SK-N-MC (cell line): ENCODE results near the gene PLTP.
A peak's percentile ranks its signal among the peaks of the same experiment; 100 is the strongest.

ENCODE experiments used
- DNase-seq: peaks from one replicate; pipeline ENCODE4 v3.0.0-alpha.2; 2011; ENCODE audit warnings: low read depth, low spot score
- H3K27ac ChIP-seq: fragments of 200-600 bp; sonication (generic); 2 replicates; pipeline ENCODE4 v1.5.1; 2016; ENCODE audit warnings: mixed run types
- H3K36me3 ChIP-seq: fragments of 200-600 bp; sonication (generic); 2 replicates; pipeline ENCODE4 v1.6.1; 2017; ENCODE audit warnings: antibody characterized with exemption, low read length, mixed read lengths; ENCODE audit not compliant: insufficient read depth
- H3K4me3 ChIP-seq: fragments of 200-600 bp; sonication (generic); 2 replicates; pipeline ENCODE4 v1.5.1; 2016
- H3K9ac ChIP-seq: fragments of 200-600 bp; sonication (generic); 2 replicates; pipeline ENCODE4 v1.8.0; 2017; ENCODE audit warnings: mixed run types, mixed read lengths; ENCODE audit not compliant: insufficient read length
- H3K9me3 ChIP-seq: fragments of 200-600 bp; sonication (generic); 2 replicates; pipeline ENCODE4 v1.6.1; 2017; ENCODE audit warnings: low read depth, mild to moderate bottlenecking, antibody characterized with exemption, low read length, moderate library complexity, mixed read lengths
- EZH2 ChIP-seq: fragments of 200-600 bp; sonication (generic); IDR thresholded peaks from one replicate; pipeline ENCODE4 v1.6.1; 2017; ENCODE audit warnings: antibody characterized with exemption
- FOXP2 ChIP-seq: optimal IDR thresholded peaks from 2 replicates; pipeline ENCODE3; 2011; ENCODE audit warnings: mild to moderate bottlenecking, moderate library complexity; ENCODE audit not compliant: insufficient read depth; ENCODE audit errors: extremely low read length, control extremely low read depth
- POLR2AphosphoS5 ChIP-seq: IDR thresholded peaks from 2 replicates; pipeline ENCODE4 v1.6.1; 2012; ENCODE audit warnings: mild to moderate bottlenecking, low read depth, low read length, borderline replicate concordance

PLTP gene

DNA sequence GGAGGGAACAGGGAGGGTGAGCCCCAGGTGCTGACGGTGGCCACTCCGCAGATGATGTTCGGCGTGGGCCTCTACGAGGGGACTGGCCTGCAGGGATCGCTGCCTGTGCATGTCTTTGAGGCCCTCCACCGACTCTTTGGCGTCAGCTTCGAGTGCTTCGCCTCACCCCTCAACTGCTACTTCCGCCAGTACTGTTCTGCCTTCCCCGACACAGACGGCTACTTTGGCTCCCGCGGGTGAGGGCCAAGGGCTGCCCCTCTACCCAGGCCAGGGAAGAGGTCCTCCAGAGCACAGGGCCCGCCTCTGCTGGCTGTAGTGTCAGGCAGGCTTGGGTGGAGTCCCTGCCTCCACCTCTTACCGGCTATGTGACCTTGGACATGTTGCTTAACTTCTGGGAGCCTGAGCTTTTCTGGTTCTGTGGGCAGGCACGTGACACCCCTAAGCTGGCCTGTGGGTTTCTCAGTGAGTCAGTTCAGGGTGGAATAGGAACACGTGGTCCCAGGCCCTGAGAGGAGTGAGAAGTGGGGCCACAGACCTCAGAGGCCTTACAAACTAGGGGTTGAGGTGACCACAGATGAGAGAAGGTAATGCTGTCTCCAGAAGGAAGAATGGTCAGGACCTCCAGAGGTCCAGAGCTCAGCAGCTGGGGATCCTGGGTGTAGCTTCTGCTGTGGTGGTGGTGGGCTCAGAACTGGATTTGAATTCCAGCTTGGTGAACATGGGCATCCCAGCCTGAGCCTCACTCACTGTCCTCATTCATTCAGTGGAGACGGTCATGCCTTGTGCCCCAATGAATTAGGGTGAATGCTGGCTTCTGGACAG lies 34.4 kb upstream of the PLTP start:
- no peak overlapping the region for H3K9ac ChIP-seq
- no peaks in the 10 kb centered on the region for H3K9me3 ChIP-seq
- H3K36me3 ChIP-seq = peaks cover 75% of the 10 kb centered on the region
- H3K4me3 ChIP-seq = no peak overlapping the region
- no peak for TF ChIP-seq FOXP2
- no peak for TF ChIP-seq EZH2
- TF ChIP-seq POLR2AphosphoS5 = no peak
- DNase-seq = no peak
- no peak overlapping the region for H3K27ac ChIP-seq

DNA sequence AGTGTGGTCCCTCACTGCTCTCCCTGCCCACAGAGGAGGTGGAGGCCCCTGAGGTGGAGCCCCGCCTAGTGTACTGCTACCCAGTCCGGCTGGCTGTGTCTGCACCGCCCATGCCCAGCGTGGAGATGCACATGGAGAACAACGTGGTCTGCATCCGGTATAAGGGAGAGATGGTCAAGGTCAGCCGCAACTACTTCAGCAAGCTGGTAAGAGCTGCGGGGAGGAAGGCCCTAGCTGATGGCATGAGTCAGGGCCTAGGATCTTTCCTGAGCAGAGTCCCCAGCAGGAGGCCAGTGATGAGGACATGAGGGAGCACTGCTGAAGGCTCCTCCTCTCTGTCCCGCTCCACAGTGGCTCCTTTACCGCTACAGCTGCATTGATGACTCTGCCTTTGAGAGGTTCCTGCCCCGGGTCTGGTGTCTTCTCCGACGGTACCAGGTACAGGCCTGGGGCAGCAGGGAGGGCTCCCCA lies 33.8 kb upstream of the PLTP start:
- Histone ChIP-seq H3K4me3 (no peak overlapping the region), H3K27ac (no peak overlapping the region), H3K9ac (no peak overlapping the region), H3K9me3 (no peaks in the 10 kb centered on the region), H3K36me3 (peaks cover 76% of the 10 kb centered on the region)
- DNase-seq = no peak
- TF ChIP-seq EZH2 (no peak), POLR2AphosphoS5 (no peak), FOXP2 (no peak)

DNA sequence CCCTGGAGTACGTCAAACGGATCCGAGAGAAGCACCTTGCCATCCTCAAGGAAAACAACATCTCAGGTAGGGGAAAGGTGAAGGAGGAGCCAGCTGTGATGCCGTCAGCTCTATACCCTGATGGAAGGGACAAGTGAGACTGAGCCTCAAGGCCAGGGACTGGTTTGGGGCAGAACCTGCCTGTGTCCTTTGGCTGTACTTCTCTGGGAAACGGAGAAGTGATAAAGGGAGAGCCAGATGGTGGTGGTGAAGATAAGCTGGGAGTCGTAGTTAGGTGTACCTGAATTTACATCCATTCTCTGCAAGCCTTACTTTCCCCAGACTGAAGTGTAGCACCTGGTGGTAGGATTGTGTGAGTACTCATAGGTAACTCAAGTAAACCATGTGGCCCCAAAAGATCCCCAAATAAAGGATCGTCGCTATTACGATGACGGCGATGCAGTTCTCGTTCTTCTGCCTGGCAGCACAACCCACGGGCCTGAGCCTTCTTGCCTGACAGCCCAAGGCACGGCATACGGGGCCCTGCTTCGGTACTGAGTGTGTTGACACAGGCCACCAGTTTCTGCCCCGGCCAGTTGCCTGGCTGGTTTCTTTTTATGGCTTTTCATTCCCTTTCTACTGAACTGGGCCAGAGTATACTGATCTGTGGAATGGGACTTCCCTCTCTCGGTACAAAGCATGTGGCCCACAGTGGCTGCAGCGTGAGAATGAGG lies 33.2 kb upstream of the PLTP start:
- H3K4me3 ChIP-seq = no peak overlapping the region
- no peak overlapping the region for H3K9ac ChIP-seq
- peaks cover 81% of the 10 kb centered on the region for H3K36me3 ChIP-seq
- H3K9me3 ChIP-seq = no peaks in the 10 kb centered on the region
- no peak for DNase-seq
- H3K27ac ChIP-seq = no peak overlapping the region
- no peak for TF ChIP-seq POLR2AphosphoS5
- TF ChIP-seq EZH2 = no peak
- TF ChIP-seq FOXP2 = no peak

DNA sequence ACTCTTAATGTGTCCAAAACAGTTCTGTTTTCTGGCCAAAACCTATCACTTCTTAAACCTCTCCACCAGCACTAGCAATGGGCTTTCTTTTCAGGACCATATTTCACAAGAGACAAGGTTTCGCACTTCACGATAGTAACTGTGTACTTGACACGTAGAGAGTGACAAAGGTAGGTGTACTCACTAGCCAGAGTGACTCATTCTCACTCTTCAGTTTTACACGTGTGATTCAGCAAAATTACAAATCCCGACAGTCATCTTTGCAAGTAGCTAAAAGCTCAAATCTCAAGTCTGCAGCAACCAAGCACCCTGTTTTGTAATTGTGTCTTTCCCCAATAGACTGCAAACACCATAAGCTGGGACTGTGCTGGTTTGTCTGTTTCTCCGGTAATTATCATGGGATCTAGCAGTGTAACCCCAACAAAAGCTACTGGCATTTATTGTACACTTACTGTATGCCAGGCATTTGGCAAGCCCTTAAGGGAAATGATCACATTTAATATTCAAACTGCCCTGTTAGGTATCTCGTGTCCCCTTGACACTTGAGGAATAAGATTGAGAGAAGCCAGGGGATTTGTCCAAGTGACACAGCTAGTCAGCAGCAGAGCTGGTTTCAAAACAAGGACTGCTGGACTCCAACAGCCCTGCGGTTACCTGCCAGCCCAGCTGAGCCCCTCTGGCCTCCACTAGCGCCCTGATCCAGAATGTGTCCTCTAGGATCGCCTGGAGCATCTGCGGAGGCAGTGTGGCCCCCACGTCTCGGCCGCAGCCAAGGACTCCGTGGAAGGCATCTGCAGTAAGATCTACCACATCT lies 32.4 kb upstream of the PLTP start:
- peaks cover 81% of the 10 kb centered on the region for H3K36me3 ChIP-seq
- DNase-seq = no peak

GRCh38 chr20:45943613-45944012 lies 31.7 kb upstream of the PLTP start:
- Histone ChIP-seq H3K4me3 (no peak overlapping the region), H3K9me3 (no peaks in the 10 kb centered on the region), H3K36me3 (peaks cover 81% of the 10 kb centered on the region), H3K9ac (no peak overlapping the region), H3K27ac (no peak overlapping the region)
- TF ChIP-seq FOXP2 (no peak), EZH2 (no peak), POLR2AphosphoS5 (no peak)
- no peak for DNase-seq

More for the DNA sequence above, 32.4 kb upstream of the PLTP start:
- TF ChIP-seq EZH2 = no peak
- no peak for TF ChIP-seq FOXP2
- no peak for TF ChIP-seq POLR2AphosphoS5
- no peak overlapping the region for H3K4me3 ChIP-seq
- H3K27ac ChIP-seq = peak overlapping the region; percentile 60
- no peaks in the 10 kb centered on the region for H3K9me3 ChIP-seq
- no peak overlapping the region for H3K9ac ChIP-seq

- Histone ChIP-seq H3K9ac (no peak overlapping the region), H3K4me3 (no peak overlapping the region), H3K36me3 (peaks cover 67% of the 10 kb centered on the region), H3K9me3 (no peaks in the 10 kb centered on the region), H3K27ac (no peak overlapping the region)
- DNase-seq = no peak
- no peak for TF ChIP-seq POLR2AphosphoS5
- no peak for TF ChIP-seq EZH2
- no peak for TF ChIP-seq FOXP2
Observed at GRCh38 chr20:45940469-45940868, 28.5 kb upstream of the PLTP start.

GRCh38 chr20:45940053-45940452 lies 28.1 kb upstream of the PLTP start:
- peaks cover 64% of the 10 kb centered on the region for H3K36me3 ChIP-seq

More at GRCh38 chr20:45940053-45940452, 28.1 kb upstream of the PLTP start:
- DNase-seq = no peak
- no peak for TF ChIP-seq FOXP2
- no peak for TF ChIP-seq POLR2AphosphoS5
- TF ChIP-seq EZH2 = no peak
- Histone ChIP-seq H3K27ac (no peak overlapping the region), H3K9me3 (no peaks in the 10 kb centered on the region), H3K4me3 (no peak overlapping the region), H3K9ac (no peak overlapping the region)
